Pancreas (tissue), 10 donors: Measurements from ENCODE around the gene UTS2R. TPM values are rescaled to one million over a fixed set of nuclear protein-coding genes. Genes with fewer than 3 reads are reported as not detected.

Experiments
- ATAC-seq, 4 donors: fragments of 200-7000 bp; cut with Tn5 transposase; one replicate each; pipeline versions ENCODE4 v1.8.0 to v1.9.1; 2020; ENCODE audit warnings: mild to moderate bottlenecking in 4 of 4, moderate library complexity in 4 of 4
- DNase-seq, 6 donors: peaks; one replicate each; pipeline ENCODE4 v3.0.0-alpha.2; 2020
- FAIRE-seq: peaks from 2 replicates; lab custom pipeline; 2012; peaks lifted over from hg19 to GRCh38; lab: Jason Lieb, UNC
- H3K27ac ChIP-seq, 4 donors: fragments of 200-600 bp; sonication (generic); 1 replicate in 3 of 4; 2 replicates in 1 of 4; pipeline versions ENCODE4 v1.5.0 to v1.8.0; 2020
- H3K27me3 ChIP-seq, 4 donors: fragments of 200-600 bp; one replicate each; pipeline ENCODE4 v1.8.0; 2021
- H3K36me3 ChIP-seq, 3 donors: fragments of 200-600 bp; sonication (generic) in 1 of 3; one replicate each; pipeline versions ENCODE4 v1.5.0 to v1.8.0; 2020 to 2021
- H3K4me1 ChIP-seq, 3 donors: fragments of 200-600 bp; one replicate each; pipeline ENCODE4 v1.8.0; 2021
- H3K4me3 ChIP-seq, 4 donors: fragments of 200-600 bp; sonication (generic) in 2 of 4; one replicate each; pipeline versions ENCODE4 v1.5.0 to v1.8.0; 2020 to 2021
- H3K9me3 ChIP-seq, 4 donors: fragments of 200-600 bp; one replicate each; pipeline ENCODE4 v1.8.0; 2021
- WGBS, 2 donors: extraction: QIAGEN DNeasy Blood & Tissue Kit; methylation state at CpG; one replicate each; pipeline ENCODE4 v1.1.7; 2013; 5-methylcytosine and 5-hydroxymethylcytosine counted together
- intact Hi-C, 3 donors: fragments of 100-400 bp; cut with DNase I; formaldehyde crosslinking; loops; one replicate each; pipeline versions ENCODE4 v1.11.1 to v1.14.2; 2022
- polyA plus RNA-seq, 2 donors: library from polyadenylated mRNA; stranded (reverse); fragments of 200-250 nt; gene quantifications; one replicate each; pipeline ENCODE4 v1.2.3, GENCODE V29; 2013
- total RNA-seq, 6 donors: library from RNA; stranded (reverse); fragmentation: NEBNext Ultra II Directional in 4 of 6; extraction: Animal tissue kit (Norgen Biotek cat#: 25700) in 4 of 6; gene quantifications; one replicate each; pipeline versions ENCODE4 v1.2.1 to v1.2.4, GENCODE V29; 2021 to 2023
- TF ChIP-seq, protein P1 (sequence below), 4 donors: fragments of 200-600 bp; sonication (generic) in 3 of 4; IDR thresholded peaks; one replicate each; pipeline versions ENCODE4 v1.5.0 to v1.8.0; 2021; ENCODE audit warnings: antibody characterized with exemption in 4 of 4
- donor health status: healthy with polysubstance abuse.
- donor health status: DM: no; HTN: no; CAD: no; lungs with moderate emphysema.
- donor health status: DM: no; HTN: no; CAD: no.
- donor health status: control.
- donor health status: control.
- donor health status: Bipolar disorder and iron deficiency.
- donor health status: DM: yes; HTN: yes; CAD: no.
- donor health status: DM: no; HTN: no; CAD: no.
- donor health status: DM: no; HTN: no; CAD: no.
- donor health status: DM: yes; HTN: yes; CAD: no.

The UTS2R gene
- total RNA-seq (under 1 TPM in 3 of 6 donors, not detected in 3; 0.37 to 0.87 (median 0.74) TPM), polyA plus RNA-seq (not detected)

- peak in 3 of 6 donors; percentile 40 to 76 (median 66) for DNase-seq
- peaks cover 0 to 7% (median 0%) of the 10 kb centered on the region in 4 donors for H3K27me3 ChIP-seq
These were observed at the start of gene UTS2R for GRCh38 chr17:82371333-82372248. UTS2R (plus strand) TSS chr17:82371765; CDS start chr17:82374325, 2,560 bp downstream.

DNA sequence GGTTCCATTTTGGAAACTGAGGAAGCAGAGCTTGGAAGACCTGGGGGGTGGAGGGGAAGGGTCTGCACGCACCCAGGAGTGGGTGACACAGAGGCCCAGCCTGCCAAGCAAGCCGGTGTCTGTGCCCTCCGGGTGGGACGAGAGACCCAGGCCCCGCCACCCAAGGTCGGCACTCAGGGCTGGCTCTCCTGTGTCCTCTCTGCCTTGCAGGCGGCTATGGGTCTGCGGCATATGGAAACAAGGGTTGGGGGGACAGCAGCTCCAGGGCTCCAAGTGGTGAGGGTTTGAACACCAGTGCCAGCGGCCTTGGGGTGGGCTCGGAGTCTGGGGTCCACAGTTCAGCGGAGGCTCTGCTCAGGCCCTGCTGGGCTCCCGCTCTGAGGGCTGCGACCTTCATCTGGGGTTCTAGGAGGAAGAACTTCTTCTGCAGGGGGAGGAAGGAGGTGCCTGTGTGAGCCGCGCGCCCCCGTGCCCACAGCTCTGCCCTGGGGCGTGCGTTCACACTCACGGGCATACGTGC, 49.6 kb upstream of the UTS2R start:
- 41 to 53% methylated on average over 21 of the region's 21 CpGs for WGBS, 2 donors

More at GRCh38 chr17:82371333-82372248, at the start of gene UTS2R:
- TF ChIP-seq, protein P1, sequence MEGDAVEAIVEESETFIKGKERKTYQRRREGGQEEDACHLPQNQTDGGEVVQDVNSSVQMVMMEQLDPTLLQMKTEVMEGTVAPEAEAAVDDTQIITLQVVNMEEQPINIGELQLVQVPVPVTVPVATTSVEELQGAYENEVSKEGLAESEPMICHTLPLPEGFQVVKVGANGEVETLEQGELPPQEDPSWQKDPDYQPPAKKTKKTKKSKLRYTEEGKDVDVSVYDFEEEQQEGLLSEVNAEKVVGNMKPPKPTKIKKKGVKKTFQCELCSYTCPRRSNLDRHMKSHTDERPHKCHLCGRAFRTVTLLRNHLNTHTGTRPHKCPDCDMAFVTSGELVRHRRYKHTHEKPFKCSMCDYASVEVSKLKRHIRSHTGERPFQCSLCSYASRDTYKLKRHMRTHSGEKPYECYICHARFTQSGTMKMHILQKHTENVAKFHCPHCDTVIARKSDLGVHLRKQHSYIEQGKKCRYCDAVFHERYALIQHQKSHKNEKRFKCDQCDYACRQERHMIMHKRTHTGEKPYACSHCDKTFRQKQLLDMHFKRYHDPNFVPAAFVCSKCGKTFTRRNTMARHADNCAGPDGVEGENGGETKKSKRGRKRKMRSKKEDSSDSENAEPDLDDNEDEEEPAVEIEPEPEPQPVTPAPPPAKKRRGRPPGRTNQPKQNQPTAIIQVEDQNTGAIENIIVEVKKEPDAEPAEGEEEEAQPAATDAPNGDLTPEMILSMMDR (IDR thresholded peaks at IDR 0.05), result no peak
- Histone ChIP-seq H3K9me3 (no peaks in the 10 kb centered on the region), H3K27ac (no peak within 1 kb of the TSS), H3K36me3 (no peaks in the 10 kb centered on the region), H3K4me1 (peaks cover 0 to 10% (median 7%) of the 10 kb centered on the region in 3 donors), H3K4me3 (peak within 1 kb of the TSS in 3 of 4 donors; percentile 14 to 47 (median 36))
- FAIRE-seq (no peak), ATAC-seq (peak in 3 of 4 donors; percentile 37 to 55 (median 50))
- 4 to 6% methylated on average over 55 to 109 of the region's 109 CpGs for WGBS, 2 donors
- intact Hi-C loops, result no loop called here

DNA sequence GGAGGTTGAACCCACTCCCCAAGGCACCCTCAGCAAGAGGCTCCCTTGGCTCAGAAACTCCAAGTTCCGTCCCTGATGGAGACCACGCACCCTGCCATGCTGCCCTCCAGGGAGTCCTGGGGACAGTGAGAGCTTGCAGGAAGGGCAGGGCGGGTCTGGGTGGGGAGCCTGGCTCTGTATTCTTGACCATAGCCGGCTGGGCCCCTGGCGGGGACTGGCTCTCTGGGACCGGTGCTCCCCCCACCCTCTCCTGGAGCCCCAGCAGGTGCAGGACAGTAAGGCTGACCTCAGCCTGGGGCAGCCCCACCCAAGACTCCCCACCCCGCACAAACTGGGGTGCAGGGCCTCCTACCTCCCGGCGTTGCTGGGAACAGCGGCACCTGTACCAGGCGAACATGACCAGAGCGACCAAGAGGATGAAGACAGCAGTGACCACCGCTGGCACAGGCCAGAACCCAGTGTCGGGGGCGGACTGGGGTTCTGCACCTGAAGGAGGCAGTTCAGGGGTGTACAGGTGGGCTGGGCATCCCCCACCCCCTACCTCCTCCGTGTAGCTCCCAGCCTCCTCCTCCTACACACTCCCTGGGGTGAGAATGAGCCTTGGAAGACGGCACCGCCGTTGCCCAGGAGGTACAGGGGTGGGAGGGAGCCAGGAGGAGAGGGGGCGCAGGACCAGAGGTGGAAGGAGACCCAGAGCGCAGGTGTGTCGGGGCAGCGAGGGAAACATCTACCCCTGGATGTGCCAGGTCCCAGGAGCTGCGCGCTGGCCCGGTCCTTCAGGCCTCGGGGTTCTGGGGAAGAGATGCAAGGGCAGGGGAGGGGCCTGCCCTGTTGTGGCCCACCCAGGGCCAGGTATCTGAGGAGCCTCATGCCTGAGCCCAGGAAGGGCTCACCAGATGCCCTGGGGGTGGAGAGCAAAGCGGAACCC, 48.8 kb upstream of the UTS2R start:
- no peak for FAIRE-seq
- ATAC-seq, result peak in 1 of 4 donors; percentile 4
- no peaks in the 10 kb centered on the region for H3K36me3 ChIP-seq
- intact Hi-C loops, result loop anchor here (5.0 to 10.0 kb wide), 3 partner anchors 85 to 118 kb away; no protein-coding TSS in a partner anchor
- no peak overlapping the region for H3K27ac ChIP-seq
- 68 to 77% methylated on average over 28 of the region's 28 CpGs for WGBS, 2 donors
- TF ChIP-seq, protein P1 (IDR thresholded peaks at IDR 0.05), result no peak
- H3K27me3 ChIP-seq, result no peaks in the 10 kb centered on the region
- H3K4me3 ChIP-seq, result no peak overlapping the region
- peaks cover 0 to 3% (median 0%) of the 10 kb centered on the region in 3 donors for H3K4me1 ChIP-seq
- no peaks in the 10 kb centered on the region for H3K9me3 ChIP-seq
- peak in 1 of 6 donors; percentile 65 for DNase-seq

More for the DNA sequence above, 49.6 kb upstream of the UTS2R start:
- intact Hi-C loops, result loop anchor here (2.0 to 10.0 kb wide), 4 partner anchors 85 to 117 kb away; no protein-coding TSS in a partner anchor
- H3K4me3 ChIP-seq, result no peak overlapping the region
- H3K36me3 ChIP-seq, result no peaks in the 10 kb centered on the region
- no peaks in the 10 kb centered on the region for H3K27me3 ChIP-seq
- DNase-seq (peak in 3 of 6 donors; percentile 40 to 68 (median 58)), FAIRE-seq (no peak), ATAC-seq (peak in 2 of 4 donors; percentile 9 to 15)
- peaks cover 0 to 3% (median 0%) of the 10 kb centered on the region in 3 donors for H3K4me1 ChIP-seq
- TF ChIP-seq, protein P1 (IDR thresholded peaks at IDR 0.05), result no peak
- H3K9me3 ChIP-seq, result no peaks in the 10 kb centered on the region
- H3K27ac ChIP-seq, result no peak overlapping the region

GRCh38 chr17:82323514-82324234, 47.9 kb upstream of the UTS2R start:
- DNase-seq (peak in 1 of 6 donors; percentile 73), FAIRE-seq (no peak), ATAC-seq (no peak)
- no peak overlapping the region for H3K4me3 ChIP-seq
- no peaks in the 10 kb centered on the region for H3K9me3 ChIP-seq
- H3K36me3 ChIP-seq, result no peaks in the 10 kb centered on the region
- intact Hi-C loops, result loop anchor here (5.0 to 10.0 kb wide), 3 partner anchors 86 to 119 kb away; no protein-coding TSS in a partner anchor
- TF ChIP-seq, protein P1 (IDR thresholded peaks at IDR 0.05), result no peak
- WGBS, 2 donors, result 49 to 53% methylated on average over 20 to 21 of the region's 21 CpGs
- H3K27ac ChIP-seq, result no peak overlapping the region
- H3K4me1 ChIP-seq, result peaks cover 0 to 3% (median 0%) of the 10 kb centered on the region in 3 donors
- no peaks in the 10 kb centered on the region for H3K27me3 ChIP-seq
